Peyer's patch (tissue), 4 donors: Measurements from ENCODE around the gene TMEM169.
"Not testable (repeated sequence)": the region's sequence is repeated elsewhere in the genome, so short reads cannot be mapped to it uniquely, and the experiment has no call there.

ENCODE experiments used
- POLR2A ChIP-seq, 2 donors: fragments of 450-650 bp; IDR thresholded peaks; one replicate each; pipeline ENCODE4 v1.5.1; 2017; ENCODE audit warnings: antibody characterized with exemption in 2 of 2, mild to moderate bottlenecking in 2 of 2, moderate library complexity in 2 of 2
- TF ChIP-seq, protein P1 (sequence below), 6 experiments: fragments of 450-650 bp in 4 of 6; fragments of 200-600 bp in 2 of 6; sonication (generic) in 1 of 6; IDR thresholded peaks; one replicate each; pipeline ENCODE4 v1.5.1; 2017 to 2019; ENCODE audit warnings: antibody characterized with exemption in 6 of 6, mild to moderate bottlenecking in 3 of 6, moderate library complexity in 1 of 6

DNA sequence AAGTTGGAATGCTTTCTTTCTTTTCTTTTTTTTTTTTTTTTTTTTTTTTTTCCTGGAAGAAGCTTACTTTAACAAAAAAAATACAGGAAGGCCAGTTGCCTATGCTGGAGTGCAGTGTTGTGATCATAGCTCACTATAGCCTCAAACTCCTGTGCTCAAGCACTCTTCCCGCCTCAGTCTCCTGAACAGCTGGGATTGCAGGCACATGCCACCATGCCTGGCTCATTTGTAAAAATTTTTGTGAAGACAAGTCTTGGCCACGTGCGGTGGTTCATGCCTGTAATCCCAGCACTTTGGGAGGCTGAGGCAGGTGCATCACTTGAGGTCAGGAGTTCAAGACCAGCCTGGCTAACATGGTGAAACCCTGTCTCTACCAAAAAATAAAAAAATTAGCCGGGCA lies 59.8 kb downstream of the TMEM169 start:
- TF ChIP-seq POLR2A (IDR thresholded peaks at IDR 0.05), result not testable (repeated sequence)
- TF ChIP-seq, protein P1, sequence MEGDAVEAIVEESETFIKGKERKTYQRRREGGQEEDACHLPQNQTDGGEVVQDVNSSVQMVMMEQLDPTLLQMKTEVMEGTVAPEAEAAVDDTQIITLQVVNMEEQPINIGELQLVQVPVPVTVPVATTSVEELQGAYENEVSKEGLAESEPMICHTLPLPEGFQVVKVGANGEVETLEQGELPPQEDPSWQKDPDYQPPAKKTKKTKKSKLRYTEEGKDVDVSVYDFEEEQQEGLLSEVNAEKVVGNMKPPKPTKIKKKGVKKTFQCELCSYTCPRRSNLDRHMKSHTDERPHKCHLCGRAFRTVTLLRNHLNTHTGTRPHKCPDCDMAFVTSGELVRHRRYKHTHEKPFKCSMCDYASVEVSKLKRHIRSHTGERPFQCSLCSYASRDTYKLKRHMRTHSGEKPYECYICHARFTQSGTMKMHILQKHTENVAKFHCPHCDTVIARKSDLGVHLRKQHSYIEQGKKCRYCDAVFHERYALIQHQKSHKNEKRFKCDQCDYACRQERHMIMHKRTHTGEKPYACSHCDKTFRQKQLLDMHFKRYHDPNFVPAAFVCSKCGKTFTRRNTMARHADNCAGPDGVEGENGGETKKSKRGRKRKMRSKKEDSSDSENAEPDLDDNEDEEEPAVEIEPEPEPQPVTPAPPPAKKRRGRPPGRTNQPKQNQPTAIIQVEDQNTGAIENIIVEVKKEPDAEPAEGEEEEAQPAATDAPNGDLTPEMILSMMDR (IDR thresholded peaks at IDR 0.05), result not testable (repeated sequence)
